Liver (tissue), 9 donors: ENCODE data around the gene EPB41L4A. TPM values are rescaled to one million over a fixed set of nuclear protein-coding genes. Genes with fewer than 3 reads are reported as not detected.

ENCODE experiments used
- DNase-seq: peaks from one replicate; pipeline ENCODE4 v3.0.0-alpha.2; 2017; ENCODE audit warnings: low spot score
- H3K27ac ChIP-seq, 2 donors: one replicate each; pipeline ENCODE4 v1.7.0; 2013; ENCODE audit warnings: inconsistent platforms in 2 of 2, low read length in 2 of 2, control low read depth in 1 of 2, low read depth in 1 of 2, mild to moderate bottlenecking in 1 of 2
- H3K27me3 ChIP-seq, 4 donors: one replicate each; pipeline versions ENCODE4 v1.6.1 to v1.7.0; 2013; ENCODE audit warnings: low read length in 3 of 4, inconsistent platforms in 1 of 4, mild to moderate bottlenecking in 1 of 4, moderate library complexity in 1 of 4; ENCODE audit not compliant: control insufficient read depth in 4 of 4, insufficient read depth in 4 of 4
- H3K36me3 ChIP-seq, 4 donors: one replicate each; pipeline versions ENCODE4 v1.6.1 to v1.7.0; 2013; ENCODE audit warnings: low read length in 3 of 4, mild to moderate bottlenecking in 3 of 4, low read depth in 1 of 4, moderate library complexity in 1 of 4; ENCODE audit not compliant: control insufficient read depth in 4 of 4, insufficient read depth in 3 of 4
- H3K4me1 ChIP-seq, 4 donors: one replicate each; pipeline versions ENCODE4 v1.6.1 to v1.7.0; 2013; ENCODE audit warnings: low read length in 3 of 4, mild to moderate bottlenecking in 3 of 4, moderate library complexity in 1 of 4; ENCODE audit not compliant: control insufficient read depth in 4 of 4, insufficient read depth in 4 of 4
- H3K4me3 ChIP-seq, 3 donors: one replicate each; pipeline versions ENCODE4 v1.6.1 to v1.7.0; 2013; ENCODE audit warnings: low read length in 3 of 3, control low read depth in 1 of 3, low read depth in 1 of 3, mild to moderate bottlenecking in 1 of 3
- H3K9ac ChIP-seq, 2 donors: one replicate each; pipeline ENCODE4 v1.7.0; 2013; ENCODE audit warnings: low read length in 2 of 2, mild to moderate bottlenecking in 2 of 2, moderate library complexity in 2 of 2, control low read depth in 1 of 2, low read depth in 1 of 2
- H3K9me3 ChIP-seq, 4 donors: one replicate each; pipeline versions ENCODE4 v1.6.1 to v1.7.0; 2013; ENCODE audit warnings: low read length in 3 of 4; ENCODE audit not compliant: control insufficient read depth in 4 of 4
- ATF3 ChIP-seq: IDR thresholded peaks from 2 replicates; pipeline ENCODE4 v1.6.1; 2016; ENCODE audit warnings: antibody characterized with exemption
- CTCF ChIP-seq: fragments of 150-350 bp; IDR thresholded peaks from 2 replicates; pipeline ENCODE4 v1.5.1; 2017; ENCODE audit warnings: improper control_type of control experiment, low read depth, low read length; ENCODE audit not compliant: missing input control
- EGR1 ChIP-seq, 2 donors: IDR thresholded peaks; 2 replicates each; pipeline ENCODE4 v1.6.1; 2016 to 2018; ENCODE audit warnings: antibody characterized with exemption in 2 of 2, low read depth in 2 of 2
- FOXA1 ChIP-seq: IDR thresholded peaks from 2 replicates; pipeline ENCODE4 v1.6.1; 2016; ENCODE audit warnings: antibody characterized with exemption
- FOXA2 ChIP-seq: IDR thresholded peaks from 2 replicates; pipeline ENCODE4 v1.6.1; 2016; ENCODE audit warnings: antibody characterized with exemption
- GABPA ChIP-seq, 2 donors: IDR thresholded peaks in 1 of 2; conservative IDR thresholded peaks in 1 of 2; 2 replicates each; pipeline ENCODE4 v1.6.1; 2016; ENCODE audit warnings: antibody characterized with exemption in 2 of 2, mild to moderate bottlenecking in 1 of 2, moderate library complexity in 1 of 2
- HNF4A ChIP-seq, 2 donors: conservative IDR thresholded peaks; 2 replicates each; pipeline ENCODE4 v1.6.1; 2016; ENCODE audit warnings: antibody characterized with exemption in 2 of 2, mild to moderate bottlenecking in 2 of 2
- HNF4G ChIP-seq: IDR thresholded peaks from 2 replicates; pipeline ENCODE4 v1.6.1; 2016; ENCODE audit warnings: antibody characterized with exemption
- JUND ChIP-seq, 2 donors: IDR thresholded peaks; 2 replicates each; pipeline ENCODE4 v1.6.1; 2016; ENCODE audit warnings: antibody characterized with exemption in 2 of 2
- MAX ChIP-seq: IDR thresholded peaks from 2 replicates; pipeline ENCODE4 v1.6.1; 2016; ENCODE audit warnings: antibody characterized with exemption
- NR2F2 ChIP-seq: IDR thresholded peaks from 2 replicates; pipeline ENCODE4 v1.6.1; 2016; ENCODE audit warnings: antibody characterized with exemption
- RAD21 ChIP-seq, 2 donors: IDR thresholded peaks; 2 replicates each; pipeline ENCODE4 v1.6.1; 2016; ENCODE audit warnings: antibody characterized with exemption in 2 of 2, mild to moderate bottlenecking in 2 of 2
- RXRA ChIP-seq, 2 donors: IDR thresholded peaks; 2 replicates each; pipeline ENCODE4 v1.6.1; 2017 to 2018; ENCODE audit warnings: antibody characterized with exemption in 2 of 2, mild to moderate bottlenecking in 1 of 2
- SP1 ChIP-seq: IDR thresholded peaks from 2 replicates; pipeline ENCODE4 v1.6.1; 2018; ENCODE audit warnings: antibody characterized with exemption, mild to moderate bottlenecking
- TAF1 ChIP-seq: conservative IDR thresholded peaks from 2 replicates; pipeline ENCODE4 v1.6.1; 2016; ENCODE audit warnings: antibody characterized with exemption, mild to moderate bottlenecking
- YY1 ChIP-seq: IDR thresholded peaks from 2 replicates; pipeline ENCODE4 v1.6.1; 2016; ENCODE audit warnings: antibody characterized with exemption, mild to moderate bottlenecking
- ZBTB33 ChIP-seq: IDR thresholded peaks from 2 replicates; pipeline ENCODE4 v1.6.1; 2016; ENCODE audit warnings: antibody characterized with exemption
- WGBS: extraction: QIAGEN DNeasy Blood & Tissue Kit; methylation state at CpG from one replicate; pipeline ENCODE4 v1.1.7; 2013; 5-methylcytosine and 5-hydroxymethylcytosine counted together
- polyA plus RNA-seq, 2 donors: library from polyadenylated mRNA; stranded (reverse) in 1 of 2; unstranded in 1 of 2; fragments of 200-250 nt in 1 of 2; fragments of >200 nt in 1 of 2; fragmentation: Nextera tagmentation in 1 of 2; extraction: Ambion mirVana in 1 of 2; gene quantifications; one replicate each; pipeline versions ENCODE4 v1.2.1 to v1.2.3, GENCODE V29; 2013 to 2015
- total RNA-seq, 2 donors: library from RNA; depleted of rRNA; stranded (reverse); fragments of >200 nt; gene quantifications; one replicate each; pipeline ENCODE4 v1.2.3, GENCODE V29; 2014
- TF ChIP-seq, protein P1 (sequence below): IDR thresholded peaks from 2 replicates; pipeline ENCODE4 v1.6.1; 2016; ENCODE audit warnings: antibody characterized with exemption, mild to moderate bottlenecking
- donor health status: healthy.
- donor health status: healthy.
- donor health status: healthy.
- donor health status: healthy.
- donor health status: healthy.

EPB41L4A gene
- total and polyA plus RNA-seq, 4 donors = 1.1 to 8.0 (median 3.9) TPM

GRCh38 chr5:112234000-112234399, 185.1 kb downstream of the EPB41L4A start:
- no peaks in the 10 kb centered on the region for H3K9me3 ChIP-seq
- no peak overlapping the region for H3K9ac ChIP-seq
- no peak overlapping the region for H3K4me3 ChIP-seq
- TF ChIP-seq HNF4G = no peak
- no peak for TF ChIP-seq NR2F2
- no peak for TF ChIP-seq ATF3
- TF ChIP-seq GABPA (IDR thresholded peaks at IDR 0.05 in 1 of 2, conservative IDR thresholded peaks at IDR 0.05 in 1 of 2) = no peak
- TF ChIP-seq RAD21 (IDR thresholded peaks at IDR 0.05) = no peak
- no peak for TF ChIP-seq TAF1
- TF ChIP-seq CTCF = no peak
- no peak for TF ChIP-seq MAX
- no peak for TF ChIP-seq HNF4A (conservative IDR thresholded peaks at IDR 0.05)
- TF ChIP-seq FOXA1 = no peak
- no peak for TF ChIP-seq ZBTB33
- TF ChIP-seq FOXA2 = no peak
- TF ChIP-seq, protein P1, sequence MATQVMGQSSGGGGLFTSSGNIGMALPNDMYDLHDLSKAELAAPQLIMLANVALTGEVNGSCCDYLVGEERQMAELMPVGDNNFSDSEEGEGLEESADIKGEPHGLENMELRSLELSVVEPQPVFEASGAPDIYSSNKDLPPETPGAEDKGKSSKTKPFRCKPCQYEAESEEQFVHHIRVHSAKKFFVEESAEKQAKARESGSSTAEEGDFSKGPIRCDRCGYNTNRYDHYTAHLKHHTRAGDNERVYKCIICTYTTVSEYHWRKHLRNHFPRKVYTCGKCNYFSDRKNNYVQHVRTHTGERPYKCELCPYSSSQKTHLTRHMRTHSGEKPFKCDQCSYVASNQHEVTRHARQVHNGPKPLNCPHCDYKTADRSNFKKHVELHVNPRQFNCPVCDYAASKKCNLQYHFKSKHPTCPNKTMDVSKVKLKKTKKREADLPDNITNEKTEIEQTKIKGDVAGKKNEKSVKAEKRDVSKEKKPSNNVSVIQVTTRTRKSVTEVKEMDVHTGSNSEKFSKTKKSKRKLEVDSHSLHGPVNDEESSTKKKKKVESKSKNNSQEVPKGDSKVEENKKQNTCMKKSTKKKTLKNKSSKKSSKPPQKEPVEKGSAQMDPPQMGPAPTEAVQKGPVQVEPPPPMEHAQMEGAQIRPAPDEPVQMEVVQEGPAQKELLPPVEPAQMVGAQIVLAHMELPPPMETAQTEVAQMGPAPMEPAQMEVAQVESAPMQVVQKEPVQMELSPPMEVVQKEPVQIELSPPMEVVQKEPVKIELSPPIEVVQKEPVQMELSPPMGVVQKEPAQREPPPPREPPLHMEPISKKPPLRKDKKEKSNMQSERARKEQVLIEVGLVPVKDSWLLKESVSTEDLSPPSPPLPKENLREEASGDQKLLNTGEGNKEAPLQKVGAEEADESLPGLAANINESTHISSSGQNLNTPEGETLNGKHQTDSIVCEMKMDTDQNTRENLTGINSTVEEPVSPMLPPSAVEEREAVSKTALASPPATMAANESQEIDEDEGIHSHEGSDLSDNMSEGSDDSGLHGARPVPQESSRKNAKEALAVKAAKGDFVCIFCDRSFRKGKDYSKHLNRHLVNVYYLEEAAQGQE = no peak
- no peak for TF ChIP-seq SP1
- no peak for TF ChIP-seq EGR1 (IDR thresholded peaks at IDR 0.05; ENCODE audit: low read depth in 2 of 2)
- TF ChIP-seq RXRA (IDR thresholded peaks at IDR 0.05) = no peak
- TF ChIP-seq JUND (IDR thresholded peaks at IDR 0.05) = no peak
- no peak for TF ChIP-seq YY1
- 83% methylated on average over 1 of the region's 1 CpG for whole genome bisulfite sequencing
- H3K27ac ChIP-seq = no peak overlapping the region
- no peaks in the 10 kb centered on the region for H3K36me3 ChIP-seq
- peaks cover 0 to 4% (median 0%) of the 10 kb centered on the region in 4 donors for H3K27me3 ChIP-seq
- no peak for DNase-seq
- H3K4me1 ChIP-seq = no peaks in the 10 kb centered on the region
